Measurements from ENCODE around the gene DRC1. TPM values are rescaled to one million over a fixed set of nuclear protein-coding genes. Genes with fewer than 3 reads are reported as not detected.
"Not testable (repeated sequence)": the region's sequence is repeated elsewhere in the genome, so short reads cannot be mapped to it uniquely, and the experiment has no call there.

DRC1 gene
- polyA plus RNA-seq, 4 donors = 0.09 to 0.18 TPM; not detected in 2

GRCh38 chr2:26363323-26363722 lies 38.4 kb upstream of the DRC1 start:
- peak overlapping the region in 1 of 3 donors; percentile 47 for H3K27ac ChIP-seq (ENCODE audit: low read depth in 1 of 3, low read length in 2 of 3)
- no peaks in the 10 kb centered on the region for H3K9me3 ChIP-seq (ENCODE audit: control insufficient read depth in 2 of 2, insufficient read depth in 1 of 2, low read depth in 1 of 2, low read length in 1 of 2)
- H3K4me3 ChIP-seq (ENCODE audit: low read depth in 1 of 3, low read length in 3 of 3) = no peak overlapping the region
- DNase-seq (peak; percentile 76 to 95), FAIRE-seq (peak; percentile 10)
- 13 to 52% (median 35%) methylated on average over 4 of the region's 4 CpGs for WGBS, 3 donors
- no peaks in the 10 kb centered on the region for H3K27me3 ChIP-seq (ENCODE audit: control insufficient read depth in 3 of 3, insufficient read depth in 3 of 3, low read length in 3 of 3)
- H3K4me1 ChIP-seq (ENCODE audit: control insufficient read depth in 3 of 3, insufficient read depth in 2 of 3, low read depth in 1 of 3, low read length in 2 of 3) = peaks cover 0 to 3% (median 0%) of the 10 kb centered on the region in 3 donors
- peaks cover 0 to 14% (median 12%) of the 10 kb centered on the region in 3 donors for H3K36me3 ChIP-seq (ENCODE audit: control insufficient read depth in 3 of 3, insufficient read depth in 2 of 3, low read depth in 1 of 3, low read length in 3 of 3)

GRCh38 chr2:26363958-26364357 lies 37.8 kb upstream of the DRC1 start:
- no peak for FAIRE-seq

GRCh38 chr2:26364669-26365068 lies 37.1 kb upstream of the DRC1 start:
- no peak overlapping the region for H3K27ac ChIP-seq (ENCODE audit: low read depth in 1 of 3, low read length in 2 of 3)
- H3K4me3 ChIP-seq (ENCODE audit: low read depth in 1 of 3, low read length in 3 of 3) = no peak overlapping the region
- FAIRE-seq (no peak), DNase-seq (no peak)
- no peaks in the 10 kb centered on the region for H3K9me3 ChIP-seq (ENCODE audit: control insufficient read depth in 2 of 2, insufficient read depth in 1 of 2, low read depth in 1 of 2, low read length in 1 of 2)
- WGBS, 3 donors = 80 to 89% (median 87%) methylated on average over 4 of the region's 4 CpGs
- peaks cover 0 to 3% (median 0%) of the 10 kb centered on the region in 3 donors for H3K4me1 ChIP-seq (ENCODE audit: control insufficient read depth in 3 of 3, insufficient read depth in 2 of 3, low read depth in 1 of 3, low read length in 2 of 3)
- H3K36me3 ChIP-seq (ENCODE audit: control insufficient read depth in 3 of 3, insufficient read depth in 2 of 3, low read depth in 1 of 3, low read length in 3 of 3) = peaks cover 0 to 13% (median 12%) of the 10 kb centered on the region in 3 donors
- no peaks in the 10 kb centered on the region for H3K27me3 ChIP-seq (ENCODE audit: control insufficient read depth in 3 of 3, insufficient read depth in 3 of 3, low read length in 3 of 3)

More at GRCh38 chr2:26363958-26364357, 37.8 kb upstream of the DRC1 start:
- DNase-seq = no peak
- no peaks in the 10 kb centered on the region for H3K9me3 ChIP-seq (ENCODE audit: control insufficient read depth in 2 of 2, insufficient read depth in 1 of 2, low read depth in 1 of 2, low read length in 1 of 2)
- peaks cover 0 to 3% (median 0%) of the 10 kb centered on the region in 3 donors for H3K4me1 ChIP-seq (ENCODE audit: control insufficient read depth in 3 of 3, insufficient read depth in 2 of 3, low read depth in 1 of 3, low read length in 2 of 3)
- H3K4me3 ChIP-seq (ENCODE audit: low read depth in 1 of 3, low read length in 3 of 3) = no peak overlapping the region
- H3K27me3 ChIP-seq (ENCODE audit: control insufficient read depth in 3 of 3, insufficient read depth in 3 of 3, low read length in 3 of 3) = no peaks in the 10 kb centered on the region
- 69 to 88% (median 83%) methylated on average over 3 of the region's 3 CpGs for WGBS, 3 donors
- H3K36me3 ChIP-seq (ENCODE audit: control insufficient read depth in 3 of 3, insufficient read depth in 2 of 3, low read depth in 1 of 3, low read length in 3 of 3) = peaks cover 0 to 13% (median 12%) of the 10 kb centered on the region in 3 donors
- no peak overlapping the region for H3K27ac ChIP-seq (ENCODE audit: low read depth in 1 of 3, low read length in 2 of 3)

- Histone ChIP-seq H3K4me3 (ENCODE audit: low read depth in 1 of 3, low read length in 3 of 3) (no peak overlapping the region), H3K27me3 (ENCODE audit: control insufficient read depth in 3 of 3, insufficient read depth in 3 of 3, low read length in 3 of 3) (no peaks in the 10 kb centered on the region), H3K9me3 (ENCODE audit: control insufficient read depth in 2 of 2, insufficient read depth in 1 of 2, low read depth in 1 of 2, low read length in 1 of 2) (no peaks in the 10 kb centered on the region), H3K27ac (ENCODE audit: low read depth in 1 of 3, low read length in 2 of 3) (no peak overlapping the region), H3K36me3 (ENCODE audit: control insufficient read depth in 3 of 3, insufficient read depth in 2 of 3, low read depth in 1 of 3, low read length in 3 of 3) (peaks cover 0 to 12% (median 11%) of the 10 kb centered on the region in 3 donors), H3K4me1 (ENCODE audit: control insufficient read depth in 3 of 3, insufficient read depth in 2 of 3, low read depth in 1 of 3, low read length in 2 of 3) (peaks cover 0 to 3% (median 0%) of the 10 kb centered on the region in 3 donors)
- DNase-seq = no peak
- FAIRE-seq = no peak
- 92% methylated on average over 5 of the region's 5 CpGs for WGBS, 3 donors
These were observed 34.8 kb upstream of the DRC1 start for GRCh38 chr2:26366957-26367356.

- 39 to 50% (median 42%) methylated on average over 1 to 2 of the region's 2 CpGs for WGBS, 3 donors
- H3K9me3 ChIP-seq (ENCODE audit: control insufficient read depth in 2 of 2, insufficient read depth in 1 of 2, low read depth in 1 of 2, low read length in 1 of 2); DNase-seq; H3K27me3 ChIP-seq (ENCODE audit: control insufficient read depth in 3 of 3, insufficient read depth in 3 of 3, low read length in 3 of 3); H3K4me1 ChIP-seq (ENCODE audit: control insufficient read depth in 3 of 3, insufficient read depth in 2 of 3, low read depth in 1 of 3, low read length in 2 of 3); FAIRE-seq; H3K27ac ChIP-seq (ENCODE audit: low read depth in 1 of 3, low read length in 2 of 3); H3K4me3 ChIP-seq (ENCODE audit: low read depth in 1 of 3, low read length in 3 of 3): not testable (repeated sequence)
- H3K36me3 ChIP-seq (ENCODE audit: control insufficient read depth in 3 of 3, insufficient read depth in 2 of 3, low read depth in 1 of 3, low read length in 3 of 3) = peaks cover 4 to 23% (median 14%) of the 10 kb centered on the region in 3 donors
These were observed 32.1 kb upstream of the DRC1 start for GRCh38 chr2:26369664-26370063.

GRCh38 chr2:26370909-26371308 lies 30.8 kb upstream of the DRC1 start:
- peaks cover 4 to 24% (median 14%) of the 10 kb centered on the region in 3 donors for H3K36me3 ChIP-seq (ENCODE audit: control insufficient read depth in 3 of 3, insufficient read depth in 2 of 3, low read depth in 1 of 3, low read length in 3 of 3)
- not testable (repeated sequence) for FAIRE-seq; H3K27ac ChIP-seq (ENCODE audit: low read depth in 1 of 3, low read length in 2 of 3); H3K9me3 ChIP-seq (ENCODE audit: control insufficient read depth in 2 of 2, insufficient read depth in 1 of 2, low read depth in 1 of 2, low read length in 1 of 2); H3K4me1 ChIP-seq (ENCODE audit: control insufficient read depth in 3 of 3, insufficient read depth in 2 of 3, low read depth in 1 of 3, low read length in 2 of 3); H3K4me3 ChIP-seq (ENCODE audit: low read depth in 1 of 3, low read length in 3 of 3); H3K27me3 ChIP-seq (ENCODE audit: control insufficient read depth in 3 of 3, insufficient read depth in 3 of 3, low read length in 3 of 3); DNase-seq
- 83 to 94% methylated on average over 6 to 18 of the region's 31 CpGs; no CpG with 5 or more reads in 1 of the 3 donors for WGBS, 3 donors

- FAIRE-seq = no peak
- WGBS, 3 donors = 83 to 100% (median 95%) methylated on average over 1 of the region's 1 CpG
- H3K9me3 ChIP-seq (ENCODE audit: control insufficient read depth in 2 of 2, insufficient read depth in 1 of 2, low read depth in 1 of 2, low read length in 1 of 2) = no peaks in the 10 kb centered on the region
- no peak for DNase-seq
- H3K36me3 ChIP-seq (ENCODE audit: control insufficient read depth in 3 of 3, insufficient read depth in 2 of 3, low read depth in 1 of 3, low read length in 3 of 3) = peaks cover 6 to 25% (median 13%) of the 10 kb centered on the region in 3 donors
- H3K4me3 ChIP-seq (ENCODE audit: low read depth in 1 of 3, low read length in 3 of 3) = no peak overlapping the region
- no peak overlapping the region for H3K27ac ChIP-seq (ENCODE audit: low read depth in 1 of 3, low read length in 2 of 3)
- no peaks in the 10 kb centered on the region for H3K27me3 ChIP-seq (ENCODE audit: control insufficient read depth in 3 of 3, insufficient read depth in 3 of 3, low read length in 3 of 3)
- H3K4me1 ChIP-seq (ENCODE audit: control insufficient read depth in 3 of 3, insufficient read depth in 2 of 3, low read depth in 1 of 3, low read length in 2 of 3) = no peaks in the 10 kb centered on the region
These were observed 24.9 kb upstream of the DRC1 start for GRCh38 chr2:26376799-26377198.

GRCh38 chr2:26380281-26380680 lies 21.4 kb upstream of the DRC1 start:
- FAIRE-seq = no peak
- WGBS, 3 donors = 80 to 95% (median 86%) methylated on average over 2 of the region's 2 CpGs
- peaks cover 2 to 14% (median 10%) of the 10 kb centered on the region in 3 donors for H3K36me3 ChIP-seq (ENCODE audit: control insufficient read depth in 3 of 3, insufficient read depth in 2 of 3, low read depth in 1 of 3, low read length in 3 of 3)

GRCh38 chr2:26382564-26382963 lies 19.2 kb upstream of the DRC1 start:
- WGBS, 3 donors = 87 to 92% (median 89%) methylated on average over 3 of the region's 3 CpGs
- no peak overlapping the region for H3K27ac ChIP-seq (ENCODE audit: low read depth in 1 of 3, low read length in 2 of 3)
- no peaks in the 10 kb centered on the region for H3K27me3 ChIP-seq (ENCODE audit: control insufficient read depth in 3 of 3, insufficient read depth in 3 of 3, low read length in 3 of 3)
- no peaks in the 10 kb centered on the region for H3K9me3 ChIP-seq (ENCODE audit: control insufficient read depth in 2 of 2, insufficient read depth in 1 of 2, low read depth in 1 of 2, low read length in 1 of 2)
- H3K36me3 ChIP-seq (ENCODE audit: control insufficient read depth in 3 of 3, insufficient read depth in 2 of 3, low read depth in 1 of 3, low read length in 3 of 3) = peaks cover 4 to 12% (median 11%) of the 10 kb centered on the region in 3 donors
- H3K4me1 ChIP-seq (ENCODE audit: control insufficient read depth in 3 of 3, insufficient read depth in 2 of 3, low read depth in 1 of 3, low read length in 2 of 3) = no peaks in the 10 kb centered on the region
- no peak for DNase-seq
- no peak for FAIRE-seq
- H3K4me3 ChIP-seq (ENCODE audit: low read depth in 1 of 3, low read length in 3 of 3) = no peak overlapping the region

More at GRCh38 chr2:26380281-26380680, 21.4 kb upstream of the DRC1 start:
- Histone ChIP-seq H3K9me3 (ENCODE audit: control insufficient read depth in 2 of 2, insufficient read depth in 1 of 2, low read depth in 1 of 2, low read length in 1 of 2) (no peaks in the 10 kb centered on the region), H3K4me1 (ENCODE audit: control insufficient read depth in 3 of 3, insufficient read depth in 2 of 3, low read depth in 1 of 3, low read length in 2 of 3) (no peaks in the 10 kb centered on the region), H3K27me3 (ENCODE audit: control insufficient read depth in 3 of 3, insufficient read depth in 3 of 3, low read length in 3 of 3) (no peaks in the 10 kb centered on the region), H3K4me3 (ENCODE audit: low read depth in 1 of 3, low read length in 3 of 3) (no peak overlapping the region), H3K27ac (ENCODE audit: low read depth in 1 of 3, low read length in 2 of 3) (no peak overlapping the region)
- DNase-seq = no peak

Measured in small intestine (tissue), 7 donors.